Stimulated activated CD4-positive, alpha-beta T cell treated with anti-CD3 and anti-CD28 coated beads, Interleukin-2, amount 100 ng/mL, for 48 hours (primary cell): ENCODE measurements around the gene CTIF.

ENCODE experiments used
- DNase-seq, 2 donors: peaks; one replicate each; pipeline ENCODE4 v3.0.0-alpha.2; 2020

Gene CTIF

DNA sequence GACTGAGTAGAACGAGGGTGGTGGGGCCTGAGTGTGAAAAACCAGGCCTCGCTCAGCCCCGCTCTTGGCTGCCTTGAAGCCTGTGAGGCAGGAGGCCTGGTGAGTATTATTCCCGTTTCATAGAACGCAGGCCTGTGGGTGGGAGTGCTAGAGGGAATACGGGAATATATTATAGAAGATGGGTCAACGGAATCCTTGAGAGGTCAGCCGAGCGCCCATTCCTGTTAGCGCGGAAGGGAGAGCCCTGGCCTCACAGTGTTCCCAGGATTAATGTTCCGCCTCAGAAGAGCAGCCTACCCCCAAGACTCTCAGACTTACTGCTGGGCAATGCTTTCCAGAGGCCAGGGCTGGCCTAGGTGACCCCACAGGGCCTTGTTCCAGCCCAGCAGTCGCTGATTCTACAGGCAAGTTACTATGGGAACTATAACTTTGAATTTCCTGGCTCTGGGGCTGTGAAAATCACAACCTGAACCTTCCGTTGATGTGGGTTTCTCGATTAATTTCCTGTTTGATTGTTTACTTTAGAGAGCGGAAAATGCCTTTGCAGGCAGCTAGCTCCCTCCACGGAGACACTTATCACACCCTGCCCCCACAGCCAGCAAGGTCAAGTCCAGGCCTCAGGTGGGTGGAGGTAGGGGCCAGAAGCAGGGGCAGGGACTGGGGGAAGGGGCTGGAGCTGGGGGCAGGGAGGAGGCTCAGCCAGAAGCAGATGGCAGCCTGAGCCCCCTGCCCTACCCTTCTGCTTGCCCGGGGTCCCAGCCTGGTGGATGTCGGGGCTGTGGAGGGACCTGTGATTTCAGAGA, 303.6 kb downstream of the CTIF start:
- DNase-seq: no peak

DNA sequence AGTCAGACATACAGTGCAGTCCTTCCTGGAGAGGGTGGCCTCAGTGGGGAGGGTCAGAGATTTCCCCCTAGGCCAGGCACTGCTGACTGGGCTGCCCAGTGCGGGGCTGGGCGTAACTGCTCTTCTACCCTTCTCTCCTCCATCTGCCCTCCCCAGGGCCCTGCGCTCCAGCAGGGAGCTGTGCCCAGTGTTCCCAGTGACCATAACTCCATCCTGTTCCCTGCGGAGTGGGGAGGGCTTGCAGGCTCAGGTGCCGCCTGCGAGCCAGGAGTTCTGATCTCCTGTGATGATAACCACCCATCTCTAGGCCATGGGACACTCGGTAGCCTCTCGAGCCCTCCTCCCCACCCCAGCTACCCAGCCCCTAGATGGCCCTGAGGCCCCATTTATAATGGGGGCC, 304.3 kb downstream of the CTIF start:
- DNase-seq: no peak

DNA sequence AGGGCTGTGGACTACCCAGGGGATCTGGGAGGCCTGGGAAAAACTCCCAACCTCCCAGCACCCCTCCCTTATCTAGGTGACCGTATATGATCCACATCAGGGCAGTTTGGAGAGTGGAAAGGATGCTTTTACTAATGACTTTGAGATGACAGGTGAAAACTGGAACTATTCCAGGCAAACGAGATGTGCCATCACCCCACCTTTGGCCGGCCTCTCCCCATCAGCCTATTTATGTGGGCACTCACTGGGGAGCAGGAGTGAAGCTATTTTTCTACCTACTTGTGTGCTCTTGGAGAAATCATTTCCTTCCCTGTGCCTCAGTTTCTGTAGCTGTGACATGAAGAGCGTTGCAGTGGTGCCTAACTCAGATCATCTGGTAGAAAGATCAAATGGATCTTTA, 304.8 kb downstream of the CTIF start:
- DNase-seq: no peak

DNA sequence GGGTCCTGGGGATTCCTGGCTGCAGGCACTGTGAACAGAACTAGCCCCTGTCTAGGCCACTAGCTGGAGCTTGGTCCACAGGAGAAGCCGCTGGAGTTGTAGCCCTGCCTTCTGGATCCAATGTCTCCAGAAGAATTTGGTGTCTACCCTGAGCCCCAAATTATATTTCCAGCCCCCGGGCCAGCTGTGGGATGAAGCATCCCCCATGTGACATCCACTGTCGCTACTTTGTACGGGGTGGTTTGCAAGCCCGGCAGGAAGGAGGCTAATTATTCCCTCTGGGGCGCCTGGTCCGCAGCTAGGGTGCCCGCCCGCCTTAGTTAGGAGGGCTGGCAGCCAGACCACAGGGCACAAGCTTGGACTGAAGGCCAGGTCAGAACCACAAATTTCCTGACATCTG, 305.4 kb downstream of the CTIF start:
- no peak for DNase-seq

DNA sequence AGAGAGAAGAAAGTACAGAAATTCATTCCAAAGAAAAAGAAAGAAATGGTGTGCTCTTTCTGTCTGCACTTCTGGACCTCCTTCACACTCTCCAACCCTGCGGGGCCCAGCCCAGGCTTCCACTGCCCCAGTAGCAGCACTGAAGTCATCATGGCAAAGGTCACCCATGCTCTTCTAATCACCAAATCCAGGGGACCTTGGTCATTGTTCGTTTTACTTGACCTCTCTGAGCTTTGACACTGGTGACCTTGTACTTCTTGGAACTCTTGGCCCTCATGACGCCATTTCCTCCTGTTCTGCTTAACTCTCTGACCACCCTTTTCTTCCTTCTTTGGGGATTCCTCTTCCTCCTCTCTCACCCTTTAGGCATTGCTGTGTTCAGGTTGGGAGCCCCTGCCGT, 306.3 kb downstream of the CTIF start:
- no peak for DNase-seq

DNA sequence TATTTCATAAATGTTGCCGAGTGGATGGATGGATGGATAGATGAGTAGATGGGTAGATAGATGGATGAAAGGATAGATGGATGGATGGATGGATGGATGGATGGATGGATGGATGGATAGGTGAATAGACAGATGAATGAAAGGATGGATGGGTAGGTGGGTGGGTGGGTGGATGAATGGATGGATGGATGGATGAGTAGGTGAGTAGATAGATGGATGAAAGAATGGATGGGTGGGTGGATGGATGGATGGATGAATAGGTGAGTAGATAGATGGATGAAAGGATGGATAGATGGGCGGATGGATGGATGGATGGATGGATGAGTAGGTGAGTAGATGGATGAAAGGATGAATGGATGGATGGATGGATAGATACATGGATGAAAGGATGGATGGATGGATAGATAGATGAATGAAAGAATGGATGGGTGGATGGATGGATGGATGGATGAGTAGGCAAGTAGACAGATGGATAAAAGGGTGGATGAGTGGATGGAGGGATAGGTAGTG, 307.6 kb downstream of the CTIF start:
- DNase-seq: no peak

DNA sequence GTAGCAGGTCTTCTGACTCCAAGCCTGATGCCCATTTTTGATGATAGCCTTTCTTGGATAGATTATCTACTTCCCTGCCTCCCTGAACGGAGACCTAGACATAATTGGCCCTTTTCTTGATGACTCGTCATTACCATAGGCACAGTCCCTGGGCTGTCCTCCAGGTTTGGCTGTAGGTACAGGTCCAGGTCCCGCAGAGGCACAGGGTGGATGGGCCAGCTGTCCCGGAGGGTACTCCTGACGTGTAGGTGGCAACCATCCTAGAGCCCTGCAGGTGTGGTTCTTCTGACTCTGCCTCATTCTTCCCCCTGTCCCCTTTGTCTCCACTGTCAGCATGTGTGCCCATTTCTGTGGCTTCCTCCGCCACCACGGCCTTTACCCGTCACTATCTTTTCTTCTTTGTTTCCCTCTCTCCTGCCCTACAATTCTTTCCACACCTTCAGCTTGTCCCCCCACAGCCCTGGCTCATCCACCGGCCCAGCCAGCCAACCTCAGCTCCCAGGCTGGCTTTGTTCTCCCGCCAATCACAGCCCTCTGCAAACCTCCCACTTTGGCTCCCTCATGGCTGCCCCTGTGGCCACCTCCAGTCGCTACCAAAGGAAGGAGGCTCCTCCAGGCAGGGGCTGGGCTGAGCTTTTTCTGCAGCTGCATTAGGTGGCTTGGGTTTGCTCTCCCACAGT, 309.1 kb downstream of the CTIF start:
- DNase-seq: no peak

DNA sequence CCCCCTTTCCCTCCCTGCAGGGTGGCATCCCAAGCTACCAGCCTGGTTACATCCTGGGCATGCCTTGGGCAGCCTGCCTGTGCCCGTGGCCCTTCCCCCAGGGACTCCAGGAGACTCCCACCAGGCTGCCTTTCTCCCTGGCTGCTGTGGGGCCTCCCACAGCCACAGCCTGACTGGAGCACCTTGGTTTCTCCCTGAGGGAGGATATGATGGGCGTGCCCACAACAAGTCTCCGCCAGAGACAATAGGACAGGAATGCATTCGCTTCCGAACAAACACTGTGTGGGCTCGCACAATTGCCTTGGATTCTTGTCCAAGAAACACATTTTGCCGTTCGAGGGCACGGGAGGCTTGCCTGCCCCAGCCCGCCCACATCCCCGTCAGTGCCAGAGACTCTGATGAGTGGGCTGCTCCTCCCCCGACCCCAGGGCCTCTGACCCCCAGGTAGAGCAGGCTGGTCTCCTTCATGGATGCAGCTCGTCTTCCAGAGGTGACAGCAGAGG, 309.9 kb downstream of the CTIF start:
- no peak for DNase-seq

DNA sequence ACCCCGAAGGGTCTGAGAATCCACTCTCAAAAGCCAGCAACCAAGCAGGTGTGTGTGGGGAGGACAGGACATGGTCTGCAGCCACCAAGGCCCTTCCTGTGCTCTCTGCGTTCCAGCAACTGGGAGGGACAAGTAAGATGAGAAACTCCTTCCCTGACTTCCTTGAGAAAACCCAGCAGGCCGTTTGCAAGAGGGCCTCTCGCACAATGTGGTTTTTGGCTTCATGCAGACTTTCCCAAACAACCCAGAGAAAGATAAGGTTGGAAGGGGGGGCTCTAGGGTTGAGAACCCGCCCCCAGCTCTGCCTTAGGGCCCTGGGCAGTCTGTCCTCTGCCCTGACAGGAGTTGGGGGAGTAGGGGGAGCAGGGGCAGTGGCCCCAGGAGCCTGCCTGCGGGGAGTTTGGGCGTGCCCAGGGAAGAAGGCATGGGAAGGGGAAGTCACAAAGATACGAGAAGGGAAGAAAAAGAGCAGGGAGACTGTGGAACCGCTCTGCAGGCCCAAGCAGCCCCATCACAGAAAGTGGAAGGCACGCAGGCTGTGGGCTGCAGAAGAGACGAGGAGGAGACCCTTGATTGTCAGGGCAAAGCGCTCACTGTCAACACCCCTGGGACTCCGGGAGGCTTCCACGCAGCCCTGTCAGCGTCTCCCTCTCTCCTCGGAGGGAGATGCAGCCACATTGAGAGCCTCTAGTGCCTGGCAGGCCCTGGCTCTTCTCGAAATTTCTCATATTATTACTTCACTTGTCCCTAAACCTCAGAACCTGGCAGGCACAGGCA, 312.2 kb downstream of the CTIF start:
- no peak for DNase-seq

DNA sequence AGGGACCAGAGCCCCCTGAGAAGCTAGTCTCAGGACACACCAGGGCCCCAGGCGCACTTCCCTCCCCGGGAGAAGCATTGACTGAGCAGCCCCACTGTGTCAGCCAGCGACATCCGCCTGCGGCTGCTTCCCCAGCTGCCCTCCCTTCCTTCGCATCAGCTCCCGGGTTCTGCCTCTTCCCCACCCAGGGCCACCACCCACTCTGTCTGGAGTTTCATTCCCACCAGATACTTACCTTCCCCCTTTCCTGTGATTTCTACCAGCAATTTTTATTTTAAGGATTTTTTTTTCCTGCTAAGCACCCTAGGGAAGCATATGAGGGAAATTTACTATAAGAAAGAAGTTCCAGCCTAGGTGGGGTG, 312.7 kb downstream of the CTIF start:
- DNase-seq: no peak

DNA sequence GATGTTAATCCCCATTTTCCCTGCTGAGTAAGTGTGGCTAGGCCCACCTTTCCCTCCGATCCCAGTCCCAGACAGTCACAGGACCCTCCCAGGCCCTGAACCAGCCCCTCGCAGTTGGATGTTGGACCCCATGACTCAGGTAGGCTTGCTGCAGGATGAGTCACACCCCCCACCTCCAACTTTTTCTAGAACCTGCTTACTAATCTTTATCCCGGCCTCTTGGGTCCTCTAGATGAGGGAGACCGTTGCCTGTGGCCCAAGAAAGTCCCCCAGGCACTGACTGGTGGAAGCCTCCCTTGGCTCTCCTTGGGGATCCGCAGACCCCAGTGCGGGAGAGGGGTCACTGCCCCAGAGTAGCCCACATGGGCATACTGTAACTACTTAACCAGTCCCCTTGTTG, 313.5 kb downstream of the CTIF start:
- DNase-seq: no peak

DNA sequence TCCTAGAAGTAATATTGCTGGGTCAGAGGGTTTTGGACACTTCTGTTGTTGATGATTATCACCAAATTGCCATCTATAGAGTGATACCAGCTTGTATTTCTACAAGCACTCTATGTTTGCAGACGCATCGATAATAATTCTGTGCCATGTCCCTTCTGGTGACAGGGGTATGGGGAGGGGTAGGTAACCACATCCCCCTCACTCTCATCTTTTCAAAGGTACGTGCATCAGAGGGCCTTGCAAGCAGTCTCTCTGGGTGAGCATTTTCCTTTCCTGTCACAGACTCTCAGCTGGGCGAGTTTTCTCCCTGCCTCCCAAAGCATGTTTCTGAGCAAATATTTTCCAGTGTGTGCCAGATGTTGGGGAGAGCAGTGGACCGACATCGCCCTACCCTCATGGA, 314.0 kb downstream of the CTIF start:
- DNase-seq: no peak

DNA sequence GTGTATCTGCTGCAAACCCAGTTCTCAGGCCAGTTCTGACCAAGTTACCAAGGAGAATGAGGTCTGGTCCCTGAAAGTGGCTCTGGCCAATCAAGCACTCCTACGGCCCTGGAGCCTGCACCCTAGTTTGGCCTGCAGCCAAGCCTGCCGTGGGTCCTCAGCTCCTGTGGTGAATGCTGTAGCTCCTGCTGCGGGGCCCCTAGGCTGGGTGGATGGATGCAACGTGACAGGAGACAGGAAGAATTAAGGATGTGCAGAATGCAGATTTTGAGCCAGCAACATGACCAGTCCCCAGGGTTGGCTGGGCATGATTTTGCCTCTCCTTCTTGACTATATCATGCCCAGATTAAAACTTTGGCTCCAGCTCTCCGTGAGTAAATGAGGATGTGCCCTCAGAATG, 314.8 kb downstream of the CTIF start:
- DNase-seq: no peak

DNA sequence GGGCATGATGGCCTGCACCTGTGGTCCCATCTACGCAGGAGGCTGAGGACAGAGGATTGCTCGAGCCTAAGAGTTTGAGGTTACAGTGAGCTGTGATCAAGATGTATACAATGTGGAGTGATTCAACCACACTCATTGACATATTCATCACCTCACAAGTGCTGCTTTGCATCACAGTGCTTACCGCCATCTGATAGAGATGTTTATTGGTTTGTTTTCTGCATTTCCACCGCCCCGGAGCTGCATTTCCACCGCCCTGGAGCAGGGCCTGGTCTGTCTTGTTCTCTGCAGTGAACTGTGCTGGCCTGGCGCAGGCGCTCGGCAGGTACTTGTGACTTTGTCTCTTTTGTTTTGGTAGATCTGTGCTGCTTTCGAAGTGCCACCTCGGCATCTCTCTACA, 315.9 kb downstream of the CTIF start:
- DNase-seq: no peak

DNA sequence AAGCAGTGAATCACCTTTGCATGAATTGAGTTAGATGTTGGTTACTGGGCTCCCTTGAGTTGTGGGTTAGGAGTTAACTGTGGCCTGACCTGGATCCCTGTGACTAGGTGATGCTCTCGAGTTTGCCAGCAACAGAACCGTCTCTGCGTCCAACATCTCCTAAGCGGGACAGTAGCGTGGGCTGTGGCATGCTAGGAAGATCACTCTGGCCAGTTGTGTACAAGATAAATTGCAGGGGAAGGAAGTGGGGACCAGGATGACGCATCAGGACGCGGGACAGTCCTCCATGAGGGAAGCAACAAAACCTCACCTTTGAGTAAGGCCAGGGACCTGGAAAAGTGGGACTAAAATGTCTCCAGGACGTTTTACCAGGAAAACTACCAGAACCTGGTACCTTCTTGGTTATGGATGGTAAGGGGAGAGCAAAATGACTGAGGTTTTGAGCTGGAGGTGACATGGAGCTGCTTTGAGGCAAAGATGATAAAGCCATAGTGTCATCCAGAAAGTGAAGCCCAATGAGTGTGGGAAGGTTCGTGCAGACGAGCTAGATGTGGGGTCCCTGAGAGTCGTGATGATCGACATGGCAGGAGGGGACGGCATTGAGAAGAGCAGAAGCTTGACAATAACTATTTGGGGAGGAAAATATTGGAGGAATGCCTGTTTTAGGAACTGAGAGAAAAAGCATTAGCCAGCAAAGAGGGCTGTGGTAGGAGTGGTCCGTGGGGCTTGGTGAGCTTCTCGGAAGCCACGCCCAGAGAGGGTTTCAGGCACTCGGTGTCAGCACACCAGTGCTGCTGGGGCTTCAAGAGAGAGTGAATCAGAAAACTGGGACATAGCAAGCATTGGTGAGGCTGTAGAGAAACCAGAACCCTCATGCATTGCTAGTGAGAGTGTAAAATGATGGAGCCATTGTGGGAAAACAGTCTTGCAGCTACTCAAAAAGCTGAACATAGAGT, 316.9 kb downstream of the CTIF start:
- no peak for DNase-seq

DNA sequence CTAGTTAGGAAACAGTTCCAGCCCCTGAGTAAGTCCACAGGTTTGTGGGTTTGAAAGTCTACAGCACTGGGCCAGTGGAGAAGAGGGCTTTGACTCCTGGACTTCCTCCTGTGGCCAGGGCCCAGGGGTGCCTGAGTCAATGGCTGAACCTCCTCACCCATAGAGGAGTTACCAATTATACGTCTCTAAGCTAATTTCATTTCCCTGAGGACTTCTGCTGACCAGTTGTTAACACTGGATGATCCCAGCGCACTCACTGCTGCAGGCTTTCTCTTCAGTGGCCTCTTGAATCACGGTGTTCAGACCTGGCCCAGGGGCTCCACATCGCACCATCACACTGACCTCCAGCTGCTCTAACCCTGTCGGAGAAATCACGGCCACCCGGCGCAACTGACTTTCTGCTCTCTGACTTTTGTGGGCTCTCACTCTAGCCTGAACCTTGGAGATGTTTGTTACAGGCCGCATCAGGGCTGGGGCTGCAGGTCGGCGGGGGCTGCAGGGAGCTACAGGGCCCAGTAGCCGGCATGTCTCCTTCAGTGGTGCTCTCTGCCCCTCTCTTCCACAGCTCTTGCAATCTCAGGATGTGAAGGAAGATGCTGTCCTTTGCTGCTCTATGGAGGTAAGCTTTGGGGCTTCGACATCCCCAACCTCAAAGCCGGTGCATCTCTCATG, 318.3 kb downstream of the CTIF start:
- no peak for DNase-seq

DNA sequence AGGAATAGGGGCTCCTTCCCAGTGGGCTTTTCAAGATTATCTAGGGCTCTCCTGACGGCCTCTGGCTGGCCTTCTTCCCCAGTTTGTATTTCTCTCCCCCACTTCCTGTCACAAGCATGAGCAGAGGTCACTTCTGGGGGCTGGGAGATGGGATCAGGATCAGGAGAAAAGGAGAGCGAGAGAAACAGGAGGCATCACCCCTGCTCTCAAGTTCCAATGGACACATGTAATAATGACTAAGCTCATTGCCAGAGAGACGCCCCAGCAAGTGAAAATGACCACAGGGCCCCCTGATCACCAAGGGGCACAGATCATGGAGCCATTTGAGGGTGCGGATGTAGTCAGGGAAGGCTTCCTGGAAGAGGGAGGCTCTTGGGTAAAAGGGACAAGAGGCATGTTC, 319.8 kb downstream of the CTIF start:
- DNase-seq: no peak

DNA sequence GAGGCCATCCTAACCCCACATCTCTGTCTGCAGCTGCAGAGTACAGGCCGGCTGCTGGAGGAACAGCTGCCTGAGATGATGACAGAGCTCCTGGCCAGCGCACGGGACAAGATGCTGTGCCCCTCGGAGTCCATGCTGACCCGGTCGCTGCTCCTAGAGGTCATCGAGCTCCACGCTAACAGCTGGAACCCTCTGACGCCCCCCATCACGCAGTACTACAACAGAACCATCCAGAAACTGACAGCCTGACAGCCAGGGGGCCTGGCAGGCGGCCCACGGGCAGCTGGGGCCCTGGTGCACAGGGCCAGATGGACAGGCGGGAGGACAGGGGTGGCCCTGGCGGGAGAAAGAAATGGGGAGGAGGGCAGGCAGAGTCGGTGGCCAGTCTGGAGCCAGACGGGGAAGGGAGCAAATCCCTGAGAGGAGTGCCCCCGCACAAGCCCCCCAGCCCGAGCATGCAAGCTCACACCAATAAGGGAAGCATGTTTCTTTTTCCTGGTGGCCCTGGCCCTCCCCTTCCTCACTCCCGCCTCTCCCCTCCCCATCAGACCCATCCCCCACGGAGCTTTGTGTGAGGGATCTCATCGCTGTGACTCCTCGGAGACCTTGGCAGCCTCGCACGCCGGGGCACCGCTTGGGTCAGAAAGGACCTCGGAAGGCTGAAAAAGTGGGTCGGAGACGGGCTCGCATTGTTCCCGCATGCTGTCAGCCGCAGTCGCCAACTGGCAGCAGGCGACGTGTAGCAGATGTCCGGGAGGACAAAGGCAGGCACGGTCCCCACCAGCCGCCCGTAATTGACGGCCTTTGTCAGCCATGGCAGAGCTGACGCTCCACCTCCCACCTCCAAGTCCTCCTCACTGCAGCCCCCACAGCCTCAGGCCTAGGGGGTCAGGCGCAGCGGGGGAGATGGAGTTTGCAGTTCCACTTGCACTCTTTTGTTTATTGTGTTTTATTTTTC, 320.8 kb downstream of the CTIF start:
- DNase-seq: no peak

DNA sequence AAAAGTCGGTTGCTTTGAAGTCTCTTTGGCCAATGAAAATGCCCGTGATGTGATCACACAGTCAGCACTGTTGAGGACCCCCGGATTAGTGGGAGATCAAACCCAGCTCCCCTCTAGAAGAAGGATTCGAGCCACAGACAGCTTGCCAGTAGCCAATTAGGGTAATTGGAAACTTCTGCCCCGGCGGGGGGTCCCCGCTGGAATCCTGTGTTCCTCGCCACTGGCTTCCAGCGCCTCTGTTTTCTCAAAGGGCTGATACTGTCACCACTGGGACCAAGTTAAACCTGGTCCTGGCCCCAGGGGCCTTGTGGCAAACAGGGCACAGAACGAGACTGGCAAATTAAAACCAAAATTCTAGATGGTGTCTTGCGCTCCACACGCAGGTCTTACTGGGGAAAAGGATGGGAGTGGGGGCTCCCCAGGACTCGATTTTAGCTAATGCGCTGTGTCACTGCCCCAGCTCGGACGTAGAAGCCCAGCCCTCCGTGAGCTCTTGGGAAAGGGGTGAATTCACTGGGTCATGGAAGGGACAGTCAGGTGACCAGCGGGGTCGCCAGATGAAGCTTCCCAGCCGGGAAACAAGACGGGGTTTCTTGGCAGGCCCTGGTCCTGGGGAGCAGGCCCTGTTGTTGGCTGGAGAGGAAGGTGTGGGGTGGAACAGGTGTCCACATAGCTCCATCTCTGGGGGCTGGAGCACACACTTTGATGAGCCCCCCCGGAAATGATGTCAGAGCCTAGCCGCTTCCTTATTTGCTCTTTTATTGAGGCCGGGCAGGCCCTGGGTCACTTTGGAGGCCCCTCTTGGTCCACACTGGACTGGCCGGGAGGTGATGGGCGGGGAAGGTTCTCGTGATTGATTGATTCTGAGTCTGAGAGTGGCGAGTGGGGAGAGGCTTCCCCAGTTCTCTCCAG, 321.7 kb downstream of the CTIF start:
- DNase-seq: no peak
